ENCODE measurements around the gene SAP30BP.

GRCh38 chr17:75755205-75755901 is 88.2 kb downstream of the SAP30BP start:
- TF ChIP-seq POLR2AphosphoS5 (IDR thresholded peaks at IDR 0.05): no peak
- no peak for TF ChIP-seq CTCF (IDR thresholded peaks at IDR 0.05)
- no peak for TF ChIP-seq EP300 (IDR thresholded peaks at IDR 0.05)

All from gastroesophageal sphincter (tissue), 3 donors.